Subcutaneous adipose tissue (tissue), 4 donors: ENCODE data around the gene ODF4. TPM values are rescaled to one million over a fixed set of nuclear protein-coding genes. Genes with fewer than 3 reads are reported as not detected.

Experiments used
- CTCF ChIP-seq: fragments of 450-650 bp; IDR thresholded peaks from one replicate; pipeline ENCODE4 v1.5.1; 2016; ENCODE audit warnings: low read depth, mild to moderate bottlenecking, control low read depth, antibody characterized with exemption, moderate library complexity
- total RNA-seq, 4 donors: library from RNA; depleted of rRNA; stranded (reverse); fragments of >200 nt; gene quantifications; one replicate each; pipeline ENCODE4 v1.1.0, GENCODE V29; 2016

ODF4 gene
- total RNA-seq, 4 donors from 2014 or later, result not detected

GRCh38 chr17:8371786-8372185, 32.1 kb downstream of the ODF4 start:
- no peak for TF ChIP-seq CTCF

- no peak for TF ChIP-seq CTCF
These were observed 32.8 kb downstream of the ODF4 start for GRCh38 chr17:8372422-8372821.

GRCh38 chr17:8375738-8376259, 36.2 kb downstream of the ODF4 start:
- no peak for TF ChIP-seq CTCF

GRCh38 chr17:8376271-8377067, 36.8 kb downstream of the ODF4 start, which contains the start of gene KRABD2:
Gene KRABD2 (minus strand): TSS chr17:8376704.
- no peak for TF ChIP-seq CTCF

GRCh38 chr17:8377422-8377821, 37.8 kb downstream of the ODF4 start:
- TF ChIP-seq CTCF, result no peak

- TF ChIP-seq CTCF, result no peak
These were observed 40.4 kb downstream of the ODF4 start for GRCh38 chr17:8380049-8380448.

- TF ChIP-seq CTCF, result no peak
These were observed 42.6 kb downstream of the ODF4 start for GRCh38 chr17:8382052-8382879.
